Right lobe of liver (tissue), 6 donors: Measurements from ENCODE around the gene GFPT1. TPM values are rescaled to one million over a fixed set of nuclear protein-coding genes. Genes with fewer than 3 reads are reported as not detected.

ENCODE experiments used
- ATAC-seq, 4 donors: fragments of 200-7000 bp; cut with Tn5 transposase; one replicate each; pipeline ENCODE4 v1.9.1; 2020; ENCODE audit warnings: mild to moderate bottlenecking in 4 of 4, moderate library complexity in 4 of 4
- DNase-seq, 3 donors: peaks; one replicate each; pipeline ENCODE4 v3.0.0-alpha.2; 2020
- H3K27ac ChIP-seq, 3 donors: fragments of 200-600 bp; one replicate each; pipeline ENCODE4 v1.8.0; 2022
- H3K27me3 ChIP-seq, 2 donors: fragments of 200-600 bp; one replicate each; pipeline ENCODE4 v1.8.0; 2022
- H3K36me3 ChIP-seq, 4 donors: fragments of 200-600 bp; sonication (generic) in 1 of 4; one replicate each; pipeline versions ENCODE4 v1.5.1 to v1.8.0; 2017 to 2022; ENCODE audit warnings: control low read depth in 1 of 4
- H3K4me1 ChIP-seq, 4 donors: fragments of 200-600 bp; sonication (generic) in 1 of 4; one replicate each; pipeline versions ENCODE4 v1.5.1 to v1.8.0; 2017 to 2022; ENCODE audit warnings: control low read depth in 1 of 4
- H3K4me3 ChIP-seq, 3 donors: fragments of 200-600 bp; one replicate each; pipeline ENCODE4 v1.8.0; 2022
- H3K9me3 ChIP-seq, 4 donors: fragments of 200-600 bp; sonication (generic) in 1 of 4; one replicate each; pipeline versions ENCODE4 v1.5.1 to v1.8.0; 2017 to 2022; ENCODE audit warnings: control low read depth in 1 of 4
- POLR2A ChIP-seq: fragments of 450-650 bp; IDR thresholded peaks from one replicate; pipeline ENCODE4 v1.6.1; 2017; ENCODE audit warnings: antibody characterized with exemption, mild to moderate bottlenecking
- WGBS: methylation state at CpG from one replicate; pipeline ENCODE4 v1.1.6; 2018; ENCODE audit warnings: low coverage, low lambda C conversion rate; ENCODE audit not compliant: insufficient coverage; ENCODE audit errors: missing lambda C conversion rate; 5-methylcytosine and 5-hydroxymethylcytosine counted together
- intact Hi-C, 2 donors: fragments of 100-400 bp; cut with DNase I; formaldehyde crosslinking; loops; one replicate each; pipeline versions ENCODE4 v1.11.2 to v1.14.1; 2022
- total RNA-seq, 6 experiments: library from RNA; depleted of rRNA in 2 of 6; stranded (reverse); fragments of >200 nt in 2 of 6; fragmentation: NEBNext Ultra II Directional in 3 of 6; extraction: Animal tissue kit (Norgen Biotek cat#: 25700) in 3 of 6; gene quantifications; one replicate each; pipeline versions ENCODE4 v1.1.0 to v1.2.4, GENCODE V29; 2016 to 2023
- TF ChIP-seq, protein P1 (sequence below), 4 donors: fragments of 200-600 bp in 3 of 4; fragments of 450-650 bp in 1 of 4; IDR thresholded peaks; one replicate each; pipeline versions ENCODE4 v1.5.1 to v1.8.0; 2016 to 2022; ENCODE audit warnings: antibody characterized with exemption in 4 of 4, mild to moderate bottlenecking in 2 of 4
- donor health status: DM: no; HTN: yes; CAD: no.
- donor health status: DM: no; HTN: no; CAD: no.
- donor health status: DM: no; HTN: no; CAD: no.
- donor health status: DM: no; HTN: yes; CAD: no.
- donor health status: DM: no; HTN: yes; CAD: no.

GFPT1 gene
- total RNA-seq, 6 experiments from 2014 or later = 20.7 to 46.1 (median 30.5) TPM

DNA sequence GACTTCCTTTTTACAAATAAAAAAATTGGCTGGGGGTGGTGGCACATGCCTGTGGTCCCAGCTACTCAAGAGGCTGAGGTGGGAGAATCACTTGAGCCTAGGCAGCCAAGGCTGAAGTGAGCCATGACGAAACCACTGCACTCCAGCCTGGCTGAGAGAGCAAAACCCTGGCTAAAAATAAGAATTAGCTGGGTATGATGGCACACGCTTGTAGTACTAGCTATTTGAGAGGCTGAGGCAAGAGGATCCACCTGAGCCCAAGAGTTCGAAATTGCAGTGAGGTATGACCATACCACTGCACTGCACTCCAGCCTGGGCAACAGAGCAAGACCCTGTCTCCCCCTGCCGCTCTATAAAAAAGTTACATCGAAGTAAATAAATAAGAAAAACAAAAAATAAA, 33.7 kb downstream of the GFPT1 start:
- Histone ChIP-seq H3K27ac (no peak overlapping the region), H3K9me3 (no peaks in the 10 kb centered on the region), H3K36me3 (peaks cover 8 to 58% (median 32%) of the 10 kb centered on the region in 4 donors), H3K27me3 (no peaks in the 10 kb centered on the region), H3K4me3 (no peak overlapping the region), H3K4me1 (peaks cover 0 to 10% (median 0%) of the 10 kb centered on the region in 4 donors)
- intact Hi-C loops = no loop called here
- ATAC-seq (no peak), DNase-seq (no peak)
- 92% methylated on average over 2 of the region's 5 CpGs for WGBS
- TF ChIP-seq, protein P1, sequence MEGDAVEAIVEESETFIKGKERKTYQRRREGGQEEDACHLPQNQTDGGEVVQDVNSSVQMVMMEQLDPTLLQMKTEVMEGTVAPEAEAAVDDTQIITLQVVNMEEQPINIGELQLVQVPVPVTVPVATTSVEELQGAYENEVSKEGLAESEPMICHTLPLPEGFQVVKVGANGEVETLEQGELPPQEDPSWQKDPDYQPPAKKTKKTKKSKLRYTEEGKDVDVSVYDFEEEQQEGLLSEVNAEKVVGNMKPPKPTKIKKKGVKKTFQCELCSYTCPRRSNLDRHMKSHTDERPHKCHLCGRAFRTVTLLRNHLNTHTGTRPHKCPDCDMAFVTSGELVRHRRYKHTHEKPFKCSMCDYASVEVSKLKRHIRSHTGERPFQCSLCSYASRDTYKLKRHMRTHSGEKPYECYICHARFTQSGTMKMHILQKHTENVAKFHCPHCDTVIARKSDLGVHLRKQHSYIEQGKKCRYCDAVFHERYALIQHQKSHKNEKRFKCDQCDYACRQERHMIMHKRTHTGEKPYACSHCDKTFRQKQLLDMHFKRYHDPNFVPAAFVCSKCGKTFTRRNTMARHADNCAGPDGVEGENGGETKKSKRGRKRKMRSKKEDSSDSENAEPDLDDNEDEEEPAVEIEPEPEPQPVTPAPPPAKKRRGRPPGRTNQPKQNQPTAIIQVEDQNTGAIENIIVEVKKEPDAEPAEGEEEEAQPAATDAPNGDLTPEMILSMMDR (IDR thresholded peaks at IDR 0.05) = no peak
- TF ChIP-seq POLR2A = no peak

DNA sequence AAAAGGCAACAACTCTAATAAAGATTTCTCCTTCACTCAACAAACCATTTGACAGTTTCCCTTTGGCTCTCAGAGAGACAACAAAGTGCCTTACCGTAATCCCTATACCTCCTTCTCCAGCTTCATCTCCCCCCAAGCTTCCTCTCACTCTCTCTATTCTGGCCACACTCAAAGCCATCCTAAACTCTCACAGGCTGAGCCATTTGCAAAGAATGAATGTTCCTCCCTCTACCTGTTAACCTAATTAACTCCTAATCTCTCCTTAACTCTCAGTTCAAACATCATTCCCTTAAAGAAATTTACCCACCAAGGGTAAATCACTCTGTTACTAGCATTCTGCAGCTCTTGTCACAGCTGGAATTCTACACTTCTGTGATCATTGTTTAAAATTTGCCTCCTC, 38.2 kb downstream of the GFPT1 start:
- Histone ChIP-seq H3K36me3 (peaks cover 0 to 60% (median 31%) of the 10 kb centered on the region in 4 donors), H3K27ac (no peak overlapping the region), H3K9me3 (no peaks in the 10 kb centered on the region), H3K4me3 (no peak overlapping the region), H3K4me1 (peaks cover 0 to 6% (median 0%) of the 10 kb centered on the region in 4 donors), H3K27me3 (no peaks in the 10 kb centered on the region)
- DNase-seq (no peak), ATAC-seq (no peak)
- intact Hi-C loops = no loop called here
- 100% methylated on average over 1 of the region's 1 CpG for WGBS
- TF ChIP-seq POLR2A = no peak
- TF ChIP-seq, protein P1 (IDR thresholded peaks at IDR 0.05) = no peak

DNA sequence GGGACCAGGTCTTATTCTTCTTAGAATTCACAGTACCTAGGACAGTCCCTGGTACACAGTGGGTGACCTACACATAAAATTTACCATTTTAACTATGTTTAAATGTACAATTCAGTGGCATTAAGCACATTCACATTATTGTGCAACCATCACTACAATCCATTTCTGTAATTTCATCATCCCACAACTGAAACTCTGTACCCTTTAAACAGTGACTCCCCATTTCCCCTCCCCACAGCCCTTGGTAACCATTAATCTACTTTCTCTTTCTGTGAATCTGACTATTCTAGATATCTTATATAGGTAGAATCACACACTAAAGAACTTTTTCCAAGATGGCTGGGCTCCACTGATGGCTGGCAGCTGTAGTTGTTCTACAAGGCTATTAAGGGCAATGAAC, 41.6 kb downstream of the GFPT1 start:
- ATAC-seq = peak; percentile 36 to 81 (median 60)

DNA sequence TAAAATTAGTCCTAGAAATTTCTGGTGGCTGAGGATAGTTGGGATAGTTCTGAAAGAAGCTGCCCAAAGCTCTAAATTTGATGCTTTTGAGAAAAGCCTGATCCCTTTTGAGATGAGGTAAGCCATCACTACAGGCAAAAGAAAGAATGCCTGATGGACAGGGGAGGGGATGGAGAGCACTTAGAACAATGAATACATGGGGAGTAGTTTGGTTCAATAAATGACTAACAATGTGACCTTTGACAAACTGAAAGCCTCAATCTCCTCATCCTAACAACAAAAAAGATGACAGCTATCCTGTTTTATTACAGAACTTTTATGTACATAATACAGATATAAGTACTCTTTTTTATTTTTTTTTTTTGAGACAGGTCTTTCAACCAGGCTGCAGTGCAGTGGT, 42.7 kb downstream of the GFPT1 start:
- H3K36me3 ChIP-seq = peaks cover 0 to 67% (median 46%) of the 10 kb centered on the region in 4 donors
- H3K27ac ChIP-seq = no peak overlapping the region
- H3K4me3 ChIP-seq = no peak overlapping the region
- H3K9me3 ChIP-seq = no peaks in the 10 kb centered on the region
- no peaks in the 10 kb centered on the region for H3K27me3 ChIP-seq
- ATAC-seq (no peak), DNase-seq (no peak)
- intact Hi-C loops = no loop called here
- H3K4me1 ChIP-seq = peaks cover 0 to 6% (median 0%) of the 10 kb centered on the region in 4 donors
- TF ChIP-seq POLR2A = no peak
- TF ChIP-seq, protein P1 (IDR thresholded peaks at IDR 0.05) = no peak

More for the DNA sequence above, 41.6 kb downstream of the GFPT1 start:
- TF ChIP-seq POLR2A = no peak
- TF ChIP-seq, protein P1 (IDR thresholded peaks at IDR 0.05) = no peak
- intact Hi-C loops = no loop called here
- DNase-seq = no peak
- H3K36me3 ChIP-seq = peaks cover 0 to 74% (median 49%) of the 10 kb centered on the region in 4 donors
- no peaks in the 10 kb centered on the region for H3K9me3 ChIP-seq
- H3K4me3 ChIP-seq = no peak overlapping the region
- peaks cover 0 to 6% (median 0%) of the 10 kb centered on the region in 4 donors for H3K4me1 ChIP-seq
- H3K27me3 ChIP-seq = no peaks in the 10 kb centered on the region
- H3K27ac ChIP-seq = peak overlapping the region in 1 of 3 donors; percentile 7
